Neural progenitor cell (in vitro differentiated cells): ENCODE results near the gene POGZ. TPM values are rescaled to one million over a fixed set of nuclear protein-coding genes. Genes with fewer than 3 reads are reported as not detected.

Source experiments
- DNase-seq: peaks from one replicate; pipeline ENCODE4 v3.0.0-alpha.2; 2016; ENCODE audit warnings: low spot score
- H2AFZ ChIP-seq: fragments of 200-600 bp; sonication (generic); replicated peaks from 2 replicates; pipeline ENCODE4 v1.6.1; 2016; ENCODE audit warnings: antibody characterized with exemption
- H3F3A ChIP-seq: fragments of 200-600 bp; sonication (generic); 2 replicates; pipeline ENCODE4 v1.6.1; 2016; ENCODE audit warnings: antibody characterized with exemption, low read depth
- H3K27ac ChIP-seq: fragments of 200-600 bp; sonication (generic); 2 replicates; pipeline ENCODE4 v1.5.1; 2016; ENCODE audit warnings: mild to moderate bottlenecking
- H3K27me3 ChIP-seq: fragments of 200-600 bp; sonication (generic); 2 replicates; pipeline ENCODE4 v1.6.1; 2016; ENCODE audit warnings: mild to moderate bottlenecking, moderate library complexity
- H3K36me3 ChIP-seq: fragments of 200-600 bp; sonication (generic); 2 replicates; pipeline ENCODE4 v1.5.1; 2016
- H3K4me1 ChIP-seq: fragments of 200-600 bp; sonication (generic); 2 replicates; pipeline ENCODE4 v1.6.1; 2016; ENCODE audit warnings: mixed run types
- H3K4me2 ChIP-seq: fragments of 200-600 bp; sonication (generic); 2 replicates; pipeline ENCODE4 v1.6.1; 2016
- H3K4me3 ChIP-seq: fragments of 200-600 bp; sonication (generic); 2 replicates; pipeline ENCODE4 v1.5.1; 2016
- H3K79me2 ChIP-seq: fragments of 200-600 bp; sonication (generic); 2 replicates; pipeline ENCODE4 v1.6.1; 2016; ENCODE audit warnings: low read depth
- H3K9ac ChIP-seq: fragments of 200-600 bp; sonication (generic); 2 replicates; pipeline ENCODE4 v1.6.1; 2016
- H3K9me3 ChIP-seq: fragments of 200-600 bp; sonication (generic); 2 replicates; pipeline ENCODE4 v1.5.1; 2016; ENCODE audit warnings: low read depth
- H4K20me1 ChIP-seq: fragments of 200-600 bp; sonication (generic); 2 replicates; pipeline ENCODE4 v1.6.1; 2016; ENCODE audit warnings: low read depth
- H3K27ac Mint-ChIP-seq: 3 replicates; pipeline ENCODE4 v1.8.0; 2021; ENCODE audit warnings: mixed read lengths
- H3K27me3 Mint-ChIP-seq: 2 replicates; pipeline ENCODE4 v1.8.0; 2022; ENCODE audit warnings: low read depth, mild to moderate bottlenecking, inconsistent platforms, moderate library complexity, mixed read lengths; ENCODE audit not compliant: insufficient read depth
- H3K36me3 Mint-ChIP-seq: 3 replicates; pipeline ENCODE4 v1.8.0; 2021; ENCODE audit warnings: mixed read lengths
- H3K4me1 Mint-ChIP-seq: 3 replicates; pipeline ENCODE4 v1.8.0; 2021; ENCODE audit warnings: mixed read lengths
- H3K4me3 Mint-ChIP-seq: 3 replicates; pipeline ENCODE4 v1.8.0; 2021; ENCODE audit warnings: mild to moderate bottlenecking, moderate library complexity, mixed read lengths
- H3K9me3 Mint-ChIP-seq: 3 replicates; pipeline ENCODE4 v1.8.0; 2020; ENCODE audit warnings: mixed read lengths
- CTCF ChIP-seq: fragments of 200-600 bp; sonication (generic); IDR thresholded peaks from 2 replicates; pipeline ENCODE4 v1.5.1; 2017; ENCODE audit warnings: antibody characterized with exemption, mild to moderate bottlenecking
- EZH2 ChIP-seq: fragments of 200-600 bp; sonication (generic); IDR thresholded peaks from 2 replicates; pipeline ENCODE4 v1.6.1; 2017; ENCODE audit warnings: antibody characterized with exemption, mild to moderate bottlenecking, moderate library complexity
- EZH2phosphoT487 ChIP-seq: fragments of 200-600 bp; sonication (generic); IDR thresholded peaks from 2 replicates; pipeline ENCODE4 v1.6.1; 2017; ENCODE audit warnings: antibody characterized with exemption
- total RNA-seq: library from RNA; depleted of rRNA; stranded (reverse); fragments of >200 nt; gene quantifications from 2 replicates; pipeline ENCODE4 v1.2.3, GENCODE V29; 2015; ENCODE audit warnings: low replicate concordance

Gene POGZ, protein sequence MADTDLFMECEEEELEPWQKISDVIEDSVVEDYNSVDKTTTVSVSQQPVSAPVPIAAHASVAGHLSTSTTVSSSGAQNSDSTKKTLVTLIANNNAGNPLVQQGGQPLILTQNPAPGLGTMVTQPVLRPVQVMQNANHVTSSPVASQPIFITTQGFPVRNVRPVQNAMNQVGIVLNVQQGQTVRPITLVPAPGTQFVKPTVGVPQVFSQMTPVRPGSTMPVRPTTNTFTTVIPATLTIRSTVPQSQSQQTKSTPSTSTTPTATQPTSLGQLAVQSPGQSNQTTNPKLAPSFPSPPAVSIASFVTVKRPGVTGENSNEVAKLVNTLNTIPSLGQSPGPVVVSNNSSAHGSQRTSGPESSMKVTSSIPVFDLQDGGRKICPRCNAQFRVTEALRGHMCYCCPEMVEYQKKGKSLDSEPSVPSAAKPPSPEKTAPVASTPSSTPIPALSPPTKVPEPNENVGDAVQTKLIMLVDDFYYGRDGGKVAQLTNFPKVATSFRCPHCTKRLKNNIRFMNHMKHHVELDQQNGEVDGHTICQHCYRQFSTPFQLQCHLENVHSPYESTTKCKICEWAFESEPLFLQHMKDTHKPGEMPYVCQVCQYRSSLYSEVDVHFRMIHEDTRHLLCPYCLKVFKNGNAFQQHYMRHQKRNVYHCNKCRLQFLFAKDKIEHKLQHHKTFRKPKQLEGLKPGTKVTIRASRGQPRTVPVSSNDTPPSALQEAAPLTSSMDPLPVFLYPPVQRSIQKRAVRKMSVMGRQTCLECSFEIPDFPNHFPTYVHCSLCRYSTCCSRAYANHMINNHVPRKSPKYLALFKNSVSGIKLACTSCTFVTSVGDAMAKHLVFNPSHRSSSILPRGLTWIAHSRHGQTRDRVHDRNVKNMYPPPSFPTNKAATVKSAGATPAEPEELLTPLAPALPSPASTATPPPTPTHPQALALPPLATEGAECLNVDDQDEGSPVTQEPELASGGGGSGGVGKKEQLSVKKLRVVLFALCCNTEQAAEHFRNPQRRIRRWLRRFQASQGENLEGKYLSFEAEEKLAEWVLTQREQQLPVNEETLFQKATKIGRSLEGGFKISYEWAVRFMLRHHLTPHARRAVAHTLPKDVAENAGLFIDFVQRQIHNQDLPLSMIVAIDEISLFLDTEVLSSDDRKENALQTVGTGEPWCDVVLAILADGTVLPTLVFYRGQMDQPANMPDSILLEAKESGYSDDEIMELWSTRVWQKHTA (N-terminal part only)
- total RNA-seq: 61.5 and 71.6 TPM in 2 replicates

- H3K27ac ChIP-seq: peak within 1 kb of the TSS; percentile 98
- peak within 1 kb of the TSS; percentile 86 for H3K9ac ChIP-seq
- H2AFZ ChIP-seq: peak within 1 kb of the TSS; percentile 69
- H4K20me1 ChIP-seq: peaks cover 38% of the 10 kb centered on the region
- H3K9me3 ChIP-seq: no peaks in the 10 kb centered on the region
- peaks cover 2% of the 10 kb centered on the region for H3K9me3 Mint-ChIP-seq
- H3K4me1 ChIP-seq: no peaks in the 10 kb centered on the region
- H3K79me2 ChIP-seq: peaks cover 52% of the 10 kb centered on the region
- peak within 1 kb of the TSS; percentile 94 for H3K4me2 ChIP-seq
- peak within 1 kb of the TSS; percentile 92 for H3K4me3 Mint-ChIP-seq
- no peaks in the 10 kb centered on the region for H3K27me3 ChIP-seq
- TF ChIP-seq EZH2 (no peak), CTCF (no peak), EZH2phosphoT487 (no peak)
- DNase-seq: peak; percentile 96
- H3K36me3 Mint-ChIP-seq: peaks cover 3% of the 10 kb centered on the region
- no peaks in the 10 kb centered on the region for H3K27me3 Mint-ChIP-seq
- H3K4me3 ChIP-seq: peak within 1 kb of the TSS; percentile 83
- peaks cover 4% of the 10 kb centered on the region for H3K36me3 ChIP-seq
- H3F3A ChIP-seq: peaks cover 25% of the 10 kb centered on the region
- peaks cover 23% of the 10 kb centered on the region for H3K4me1 Mint-ChIP-seq
- peak within 1 kb of the TSS; percentile 98 for H3K27ac Mint-ChIP-seq
Measured at GRCh38 chr1:151459331-151460046, at the start of gene POGZ. Gene POGZ, minus strand, starts transcription at chr1:151459494. Its CDS starts 17,290 bp downstream, at chr1:151442204.

GRCh38 chr1:151508833-151509232 lies 49.5 kb upstream of the POGZ start:
- Histone ChIP-seq H2AFZ (no peak overlapping the region), H3K9me3 (no peaks in the 10 kb centered on the region), H3K9ac (no peak overlapping the region), H3K36me3 (no peaks in the 10 kb centered on the region), H4K20me1 (peaks cover 20% of the 10 kb centered on the region), H3F3A (peaks cover 49% of the 10 kb centered on the region), H3K4me2 (no peak overlapping the region), H3K79me2 (peaks cover 4% of the 10 kb centered on the region), H3K4me3 (no peak overlapping the region), H3K27me3 (no peaks in the 10 kb centered on the region), H3K4me1 (peaks cover 32% of the 10 kb centered on the region), H3K27ac (no peak overlapping the region)
- TF ChIP-seq CTCF (no peak), EZH2phosphoT487 (no peak), EZH2 (no peak)
- Mint-ChIP-seq H3K9me3 (no peaks in the 10 kb centered on the region), H3K4me3 (peak overlapping the region; percentile 59), H3K4me1 (peaks cover 26% of the 10 kb centered on the region), H3K27ac (no peak overlapping the region), H3K27me3 (peaks cover 5% of the 10 kb centered on the region), H3K36me3 (no peaks in the 10 kb centered on the region)
- no peak for DNase-seq

GRCh38 chr1:151504759-151505158 lies 45.5 kb upstream of the POGZ start:
- Histone ChIP-seq H3K27ac (no peak overlapping the region), H3K9ac (no peak overlapping the region), H3K79me2 (no peaks in the 10 kb centered on the region), H3K9me3 (no peaks in the 10 kb centered on the region), H3K27me3 (no peaks in the 10 kb centered on the region), H3K36me3 (no peaks in the 10 kb centered on the region), H3K4me1 (peaks cover 3% of the 10 kb centered on the region), H3F3A (peaks cover 11% of the 10 kb centered on the region), H3K4me3 (no peak overlapping the region), H3K4me2 (no peak overlapping the region), H2AFZ (no peak overlapping the region), H4K20me1 (no peaks in the 10 kb centered on the region)
- DNase-seq: no peak
- H3K4me3 Mint-ChIP-seq: no peak overlapping the region
- TF ChIP-seq EZH2: no peak
- no peak for TF ChIP-seq EZH2phosphoT487
- no peak for TF ChIP-seq CTCF
- H3K36me3 Mint-ChIP-seq: no peaks in the 10 kb centered on the region
- H3K9me3 Mint-ChIP-seq: no peaks in the 10 kb centered on the region
- H3K27ac Mint-ChIP-seq: no peak overlapping the region
- H3K27me3 Mint-ChIP-seq: peaks cover 4% of the 10 kb centered on the region
- H3K4me1 Mint-ChIP-seq: peaks cover 5% of the 10 kb centered on the region
